Pancreas (tissue), 10 donors: ENCODE data around the gene TM4SF1. TPM values are rescaled to one million over a fixed set of nuclear protein-coding genes. Genes with fewer than 3 reads are reported as not detected.

Source experiments
- ATAC-seq, 4 donors: fragments of 200-7000 bp; cut with Tn5 transposase; one replicate each; pipeline versions ENCODE4 v1.8.0 to v1.9.1; 2020; ENCODE audit warnings: mild to moderate bottlenecking in 4 of 4, moderate library complexity in 4 of 4
- DNase-seq, 6 donors: peaks; one replicate each; pipeline ENCODE4 v3.0.0-alpha.2; 2020
- FAIRE-seq: peaks from 2 replicates; lab custom pipeline; 2012; peaks lifted over from hg19 to GRCh38; lab: Jason Lieb, UNC
- H3K27ac ChIP-seq, 4 donors: fragments of 200-600 bp; sonication (generic); 1 replicate in 3 of 4; 2 replicates in 1 of 4; pipeline versions ENCODE4 v1.5.0 to v1.8.0; 2020
- H3K27me3 ChIP-seq, 4 donors: fragments of 200-600 bp; one replicate each; pipeline ENCODE4 v1.8.0; 2021
- H3K36me3 ChIP-seq, 3 donors: fragments of 200-600 bp; sonication (generic) in 1 of 3; one replicate each; pipeline versions ENCODE4 v1.5.0 to v1.8.0; 2020 to 2021
- H3K4me1 ChIP-seq, 3 donors: fragments of 200-600 bp; one replicate each; pipeline ENCODE4 v1.8.0; 2021
- H3K4me3 ChIP-seq, 4 donors: fragments of 200-600 bp; sonication (generic) in 2 of 4; one replicate each; pipeline versions ENCODE4 v1.5.0 to v1.8.0; 2020 to 2021
- H3K9me3 ChIP-seq, 4 donors: fragments of 200-600 bp; one replicate each; pipeline ENCODE4 v1.8.0; 2021
- WGBS, 2 donors: extraction: QIAGEN DNeasy Blood & Tissue Kit; methylation state at CpG; one replicate each; pipeline ENCODE4 v1.1.7; 2013; 5-methylcytosine and 5-hydroxymethylcytosine counted together
- intact Hi-C, 3 donors: fragments of 100-400 bp; cut with DNase I; formaldehyde crosslinking; loops; one replicate each; pipeline versions ENCODE4 v1.11.1 to v1.14.2; 2022
- polyA plus RNA-seq, 2 donors: library from polyadenylated mRNA; stranded (reverse); fragments of 200-250 nt; gene quantifications; one replicate each; pipeline ENCODE4 v1.2.3, GENCODE V29; 2013
- total RNA-seq, 6 donors: library from RNA; stranded (reverse); fragmentation: NEBNext Ultra II Directional in 4 of 6; extraction: Animal tissue kit (Norgen Biotek cat#: 25700) in 4 of 6; gene quantifications; one replicate each; pipeline versions ENCODE4 v1.2.1 to v1.2.4, GENCODE V29; 2021 to 2023
- TF ChIP-seq, protein P1 (sequence below), 4 donors: fragments of 200-600 bp; sonication (generic) in 3 of 4; IDR thresholded peaks; one replicate each; pipeline versions ENCODE4 v1.5.0 to v1.8.0; 2021; ENCODE audit warnings: antibody characterized with exemption in 4 of 4
- donor health status: healthy with polysubstance abuse.
- donor health status: DM: no; HTN: no; CAD: no; lungs with moderate emphysema.
- donor health status: DM: no; HTN: no; CAD: no.
- donor health status: control.
- donor health status: control.
- donor health status: Bipolar disorder and iron deficiency.
- donor health status: DM: yes; HTN: yes; CAD: no.
- donor health status: DM: no; HTN: no; CAD: no.
- donor health status: DM: no; HTN: no; CAD: no.
- donor health status: DM: yes; HTN: yes; CAD: no.

The TM4SF1 gene
- total and polyA plus RNA-seq, 8 donors = 53.7 to 226 (median 98.4) TPM

DNA sequence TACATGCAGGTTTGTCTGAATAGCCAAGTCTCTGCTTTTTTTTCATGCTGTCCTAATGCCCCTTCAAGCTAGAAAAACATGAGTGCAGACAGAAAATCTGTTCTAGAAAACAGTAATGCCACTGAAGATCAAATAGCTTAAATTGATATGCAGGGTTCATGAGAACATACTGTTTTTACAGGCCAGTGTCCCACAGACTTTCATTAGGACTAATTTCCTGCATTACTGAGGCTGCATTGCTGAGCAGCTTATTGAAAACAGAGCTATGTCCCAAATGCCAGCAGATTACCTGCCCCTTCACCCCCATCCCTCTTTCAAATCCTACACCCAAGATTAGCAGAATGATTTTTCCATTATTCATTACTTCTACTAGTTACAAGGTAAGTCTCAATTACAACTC lies 44.7 kb downstream of the TM4SF1 start:
- Histone ChIP-seq H3K36me3 (no peaks in the 10 kb centered on the region), H3K4me1 (peaks cover 0 to 7% (median 0%) of the 10 kb centered on the region in 3 donors), H3K9me3 (no peaks in the 10 kb centered on the region), H3K27me3 (no peaks in the 10 kb centered on the region), H3K4me3 (peak overlapping the region in 3 of 4 donors; percentile 3 to 26 (median 11)), H3K27ac (peak overlapping the region in 2 of 4 donors; percentile 34 to 59)
- FAIRE-seq (no peak), DNase-seq (no peak), ATAC-seq (no peak)
- TF ChIP-seq, protein P1, sequence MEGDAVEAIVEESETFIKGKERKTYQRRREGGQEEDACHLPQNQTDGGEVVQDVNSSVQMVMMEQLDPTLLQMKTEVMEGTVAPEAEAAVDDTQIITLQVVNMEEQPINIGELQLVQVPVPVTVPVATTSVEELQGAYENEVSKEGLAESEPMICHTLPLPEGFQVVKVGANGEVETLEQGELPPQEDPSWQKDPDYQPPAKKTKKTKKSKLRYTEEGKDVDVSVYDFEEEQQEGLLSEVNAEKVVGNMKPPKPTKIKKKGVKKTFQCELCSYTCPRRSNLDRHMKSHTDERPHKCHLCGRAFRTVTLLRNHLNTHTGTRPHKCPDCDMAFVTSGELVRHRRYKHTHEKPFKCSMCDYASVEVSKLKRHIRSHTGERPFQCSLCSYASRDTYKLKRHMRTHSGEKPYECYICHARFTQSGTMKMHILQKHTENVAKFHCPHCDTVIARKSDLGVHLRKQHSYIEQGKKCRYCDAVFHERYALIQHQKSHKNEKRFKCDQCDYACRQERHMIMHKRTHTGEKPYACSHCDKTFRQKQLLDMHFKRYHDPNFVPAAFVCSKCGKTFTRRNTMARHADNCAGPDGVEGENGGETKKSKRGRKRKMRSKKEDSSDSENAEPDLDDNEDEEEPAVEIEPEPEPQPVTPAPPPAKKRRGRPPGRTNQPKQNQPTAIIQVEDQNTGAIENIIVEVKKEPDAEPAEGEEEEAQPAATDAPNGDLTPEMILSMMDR (IDR thresholded peaks at IDR 0.05) = no peak
- intact Hi-C loops = no loop called here

DNA sequence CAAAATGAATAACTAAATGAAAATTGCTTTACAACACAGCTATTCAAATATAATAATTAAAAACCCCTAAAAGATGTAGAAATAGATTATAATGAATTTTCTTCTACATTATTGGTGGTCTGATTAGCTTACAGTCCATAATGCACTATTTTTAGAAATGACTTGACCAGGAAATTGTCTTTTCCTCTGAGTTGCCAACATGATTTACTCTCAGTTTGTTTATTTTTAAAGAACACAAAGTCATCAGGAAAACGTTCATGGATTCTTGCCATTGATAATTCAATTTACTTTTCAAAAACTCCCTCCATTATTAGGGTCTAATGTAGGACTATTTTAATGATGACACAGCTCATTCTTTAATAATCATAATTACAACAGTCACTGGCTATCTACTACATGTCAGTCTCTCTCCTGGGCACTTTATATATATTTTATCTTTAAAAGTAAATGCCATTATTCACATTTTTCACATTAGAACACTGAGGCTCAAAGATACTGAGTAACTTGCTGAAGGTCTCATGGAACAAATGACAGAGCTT lies 45.2 kb downstream of the TM4SF1 start:
- peak overlapping the region in 1 of 4 donors; percentile 3 for H3K4me3 ChIP-seq
- no peak for FAIRE-seq
- H3K4me1 ChIP-seq = peaks cover 0 to 7% (median 0%) of the 10 kb centered on the region in 3 donors

DNA sequence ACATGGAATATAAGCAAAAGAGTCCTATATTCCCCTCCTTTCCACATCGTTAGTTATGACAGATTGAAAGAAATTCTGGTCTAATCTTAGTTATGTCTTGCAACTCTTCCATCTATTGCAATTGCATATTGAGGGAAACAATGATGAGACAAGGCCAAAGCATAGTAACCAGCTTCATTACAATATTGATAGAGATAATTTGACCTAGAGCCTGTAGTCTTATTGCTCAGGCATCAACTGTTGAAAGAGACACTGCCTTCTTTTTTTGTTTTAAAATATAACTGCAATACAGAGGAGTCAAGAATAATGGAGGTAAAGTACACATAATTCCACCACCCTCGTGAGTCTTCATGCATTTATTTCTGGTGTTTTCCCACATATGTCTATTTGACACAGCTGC lies 46.1 kb downstream of the TM4SF1 start:
- Histone ChIP-seq H3K27ac (no peak overlapping the region), H3K4me3 (no peak overlapping the region), H3K9me3 (no peaks in the 10 kb centered on the region), H3K36me3 (no peaks in the 10 kb centered on the region), H3K27me3 (no peaks in the 10 kb centered on the region), H3K4me1 (no peaks in the 10 kb centered on the region)
- intact Hi-C loops = no loop called here
- no peak for DNase-seq
- FAIRE-seq = no peak
- ATAC-seq = no peak
- 76 to 81% methylated on average over 2 of the region's 2 CpGs for WGBS, 2 donors
- TF ChIP-seq, protein P1 (IDR thresholded peaks at IDR 0.05) = no peak

More for the DNA sequence above, 45.2 kb downstream of the TM4SF1 start:
- Histone ChIP-seq H3K27me3 (no peaks in the 10 kb centered on the region), H3K36me3 (no peaks in the 10 kb centered on the region), H3K27ac (peak overlapping the region in 2 of 4 donors; percentile 34 to 59), H3K9me3 (no peaks in the 10 kb centered on the region)
- 1 to 3% methylated on average over 1 of the region's 1 CpG for WGBS, 2 donors
- ATAC-seq = no peak
- no peak for DNase-seq
- TF ChIP-seq, protein P1 (IDR thresholded peaks at IDR 0.05) = no peak
- intact Hi-C loops = no loop called here

DNA sequence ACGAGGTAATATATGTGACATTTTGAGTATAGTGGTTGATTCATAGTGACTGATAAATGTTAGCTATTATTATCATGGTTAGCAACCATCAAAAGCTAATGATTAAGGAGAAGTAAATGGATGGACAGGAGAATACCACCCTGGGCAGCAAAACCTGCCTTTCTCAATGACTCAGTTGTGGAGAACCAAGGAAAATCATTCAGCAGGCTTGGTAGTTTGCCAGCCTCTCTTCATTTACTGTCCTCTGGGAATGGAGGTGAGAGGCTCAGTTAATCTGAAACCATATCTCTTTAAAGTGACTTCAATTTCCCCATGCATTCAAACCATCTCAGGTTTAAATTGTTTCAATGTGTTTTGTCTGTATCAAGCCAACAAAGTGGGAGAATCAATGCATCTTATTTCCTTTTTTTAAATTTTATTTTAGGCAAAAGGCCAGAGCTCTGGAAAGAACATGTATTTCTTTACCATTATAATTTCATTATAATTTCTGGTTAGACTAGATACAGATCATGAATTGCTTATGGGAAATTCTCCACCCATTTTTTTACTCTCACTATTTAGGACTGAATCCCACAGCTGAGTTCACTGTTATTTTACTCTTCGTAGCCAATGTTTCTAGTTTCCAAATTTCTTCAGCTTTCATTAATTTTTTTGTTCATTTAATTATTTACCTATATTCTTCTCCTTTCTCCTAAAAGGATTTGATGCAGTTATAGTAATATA lies 46.7 kb downstream of the TM4SF1 start:
- no peak overlapping the region for H3K4me3 ChIP-seq
- no peaks in the 10 kb centered on the region for H3K36me3 ChIP-seq
- no peak overlapping the region for H3K27ac ChIP-seq
- intact Hi-C loops = no loop called here
- WGBS, 2 donors = 74 to 81% methylated on average over 2 of the region's 2 CpGs
- FAIRE-seq (no peak), ATAC-seq (no peak), DNase-seq (no peak)
- H3K9me3 ChIP-seq = no peaks in the 10 kb centered on the region
- H3K27me3 ChIP-seq = no peaks in the 10 kb centered on the region
- TF ChIP-seq, protein P1 (IDR thresholded peaks at IDR 0.05) = no peak
- H3K4me1 ChIP-seq = no peaks in the 10 kb centered on the region

DNA sequence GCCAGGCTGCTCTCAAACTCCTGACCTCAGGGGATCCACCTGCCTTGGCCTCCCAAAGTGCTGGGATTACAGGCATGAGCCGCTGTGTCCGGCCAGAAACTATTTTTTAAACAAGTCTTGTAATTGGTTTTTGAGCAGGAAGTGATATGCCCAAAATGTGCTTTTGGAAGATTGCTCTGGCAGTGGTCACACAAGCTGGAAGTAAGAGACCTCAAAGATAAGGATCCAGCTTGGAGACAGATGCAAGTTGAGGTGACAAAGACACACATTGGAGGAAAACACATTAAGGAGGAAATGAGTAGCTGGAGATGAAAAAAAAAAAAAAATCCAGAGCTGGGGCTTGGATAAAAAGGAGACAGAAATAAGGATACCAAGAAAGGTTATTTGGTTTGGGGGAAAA lies 50.3 kb downstream of the TM4SF1 start:
- no peak for FAIRE-seq
- DNase-seq = no peak
- H3K9me3 ChIP-seq = no peaks in the 10 kb centered on the region
- no peaks in the 10 kb centered on the region for H3K36me3 ChIP-seq
- H3K4me3 ChIP-seq = no peak overlapping the region
- intact Hi-C loops = no loop called here
- 86 to 91% methylated on average over 2 of the region's 2 CpGs for WGBS, 2 donors
- no peak overlapping the region for H3K27ac ChIP-seq
- no peaks in the 10 kb centered on the region for H3K4me1 ChIP-seq
- TF ChIP-seq, protein P1 (IDR thresholded peaks at IDR 0.05) = no peak
- no peaks in the 10 kb centered on the region for H3K27me3 ChIP-seq
- no peak for ATAC-seq
